ENCODE data around the gene COL15A1.

The COL15A1 gene

DNA sequence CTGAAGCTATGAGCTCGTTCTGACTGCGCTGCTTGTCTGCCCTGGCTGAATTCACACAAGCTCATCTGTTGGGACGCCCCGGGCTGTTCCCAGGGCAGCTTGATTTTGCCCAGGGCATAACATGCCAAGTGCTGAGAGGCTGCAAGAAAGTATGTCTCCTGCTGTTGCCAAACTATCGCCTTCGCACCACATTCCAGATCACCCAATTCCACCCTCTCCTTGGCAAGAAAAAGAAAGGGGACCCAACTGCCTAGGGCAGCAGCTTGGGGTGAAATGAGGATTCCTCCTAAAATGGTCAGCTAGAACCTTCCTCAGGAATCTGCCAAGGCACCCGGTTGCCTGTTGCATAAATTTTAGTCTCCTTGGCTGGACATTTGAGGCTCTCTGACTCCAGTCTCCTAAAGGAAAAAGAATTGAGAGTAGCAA, 21.2 kb downstream of the COL15A1 start:
- no peak overlapping the region for H3K4me3 ChIP-seq (ENCODE audit: low read depth, low read length)

DNA sequence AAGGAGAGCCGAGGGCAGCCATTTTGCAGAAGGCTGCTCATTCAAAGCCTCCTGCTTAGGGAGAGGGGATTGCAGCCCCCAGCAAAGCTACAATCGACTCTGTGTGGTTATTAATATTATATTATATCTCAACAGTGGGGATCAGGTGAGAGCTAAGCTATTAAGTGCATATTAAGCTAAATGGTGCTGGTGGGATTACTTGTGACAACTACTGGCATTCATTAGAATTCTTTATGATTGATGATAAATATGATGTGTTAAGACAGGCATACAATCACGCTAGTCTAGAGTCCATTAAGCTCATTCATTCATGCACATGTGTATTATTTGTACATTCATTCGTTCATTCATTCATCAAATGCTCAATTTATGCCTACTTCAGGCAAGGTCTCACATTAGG, 23.0 kb downstream of the COL15A1 start:
- no peak for DNase-seq (ENCODE audit: low read depth, low spot score)
- in situ Hi-C loops (cut with HindIII; ENCODE audit: low sequenced_read_pairs), result no loop called here
- TF ChIP-seq, protein P1, sequence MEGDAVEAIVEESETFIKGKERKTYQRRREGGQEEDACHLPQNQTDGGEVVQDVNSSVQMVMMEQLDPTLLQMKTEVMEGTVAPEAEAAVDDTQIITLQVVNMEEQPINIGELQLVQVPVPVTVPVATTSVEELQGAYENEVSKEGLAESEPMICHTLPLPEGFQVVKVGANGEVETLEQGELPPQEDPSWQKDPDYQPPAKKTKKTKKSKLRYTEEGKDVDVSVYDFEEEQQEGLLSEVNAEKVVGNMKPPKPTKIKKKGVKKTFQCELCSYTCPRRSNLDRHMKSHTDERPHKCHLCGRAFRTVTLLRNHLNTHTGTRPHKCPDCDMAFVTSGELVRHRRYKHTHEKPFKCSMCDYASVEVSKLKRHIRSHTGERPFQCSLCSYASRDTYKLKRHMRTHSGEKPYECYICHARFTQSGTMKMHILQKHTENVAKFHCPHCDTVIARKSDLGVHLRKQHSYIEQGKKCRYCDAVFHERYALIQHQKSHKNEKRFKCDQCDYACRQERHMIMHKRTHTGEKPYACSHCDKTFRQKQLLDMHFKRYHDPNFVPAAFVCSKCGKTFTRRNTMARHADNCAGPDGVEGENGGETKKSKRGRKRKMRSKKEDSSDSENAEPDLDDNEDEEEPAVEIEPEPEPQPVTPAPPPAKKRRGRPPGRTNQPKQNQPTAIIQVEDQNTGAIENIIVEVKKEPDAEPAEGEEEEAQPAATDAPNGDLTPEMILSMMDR (IDR thresholded peaks at IDR 0.05; ENCODE audit: low read depth, low read length), result no peak
- no peak overlapping the region for H3K4me3 ChIP-seq (ENCODE audit: low read depth, low read length)

More for the DNA sequence above, 21.2 kb downstream of the COL15A1 start:
- in situ Hi-C loops (cut with HindIII; ENCODE audit: low sequenced_read_pairs), result no loop called here
- TF ChIP-seq, protein P1 (IDR thresholded peaks at IDR 0.05; ENCODE audit: low read depth, low read length), result no peak
- DNase-seq (ENCODE audit: low read depth, low spot score), result no peak

DNA sequence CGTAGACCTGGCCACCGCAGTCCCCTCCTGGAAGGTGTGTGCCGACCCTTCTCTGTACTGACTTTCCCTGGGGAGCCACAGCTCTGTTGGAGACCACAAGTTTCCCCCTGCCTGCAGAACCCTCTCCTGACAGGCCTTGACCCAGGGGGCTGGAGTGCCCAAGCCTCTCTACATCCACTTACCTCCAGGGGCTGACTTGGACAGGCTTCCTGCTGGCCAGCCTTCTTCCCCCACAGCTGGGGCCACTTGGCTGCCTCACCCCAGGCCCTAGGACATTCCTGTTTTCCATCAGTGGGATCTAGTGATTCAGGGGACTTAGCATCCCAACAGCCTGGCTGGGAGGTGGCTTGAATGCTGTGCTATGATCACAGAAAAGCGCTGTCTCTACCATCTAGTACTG, 23.6 kb downstream of the COL15A1 start:
- TF ChIP-seq, protein P1 (IDR thresholded peaks at IDR 0.05; ENCODE audit: low read depth, low read length), result no peak
- in situ Hi-C loops (cut with HindIII; ENCODE audit: low sequenced_read_pairs), result no loop called here
- DNase-seq (ENCODE audit: low read depth, low spot score), result no peak
- no peak overlapping the region for H3K4me3 ChIP-seq (ENCODE audit: low read depth, low read length)

GRCh38 chr9:98967680-98968079, 24.0 kb downstream of the COL15A1 start:
- no peak overlapping the region for H3K4me3 ChIP-seq (ENCODE audit: low read depth, low read length)
- in situ Hi-C loops (cut with HindIII; ENCODE audit: low sequenced_read_pairs), result no loop called here
- TF ChIP-seq, protein P1 (IDR thresholded peaks at IDR 0.05; ENCODE audit: low read depth, low read length), result no peak
- DNase-seq (ENCODE audit: low read depth, low spot score), result no peak

- in situ Hi-C loops (cut with HindIII; ENCODE audit: low sequenced_read_pairs), result no loop called here
Observed at GRCh38 chr9:98968601-98969337, 25.1 kb downstream of the COL15A1 start.

GRCh38 chr9:98970532-98971041, 26.9 kb downstream of the COL15A1 start:
- TF ChIP-seq, protein P1 (IDR thresholded peaks at IDR 0.05; ENCODE audit: low read depth, low read length), result no peak
- H3K4me3 ChIP-seq (ENCODE audit: low read depth, low read length), result no peak overlapping the region
- in situ Hi-C loops (cut with HindIII; ENCODE audit: low sequenced_read_pairs), result no loop called here
- no peak for DNase-seq (ENCODE audit: low read depth, low spot score)

More at GRCh38 chr9:98968601-98969337, 25.1 kb downstream of the COL15A1 start:
- no peak overlapping the region for H3K4me3 ChIP-seq (ENCODE audit: low read depth, low read length)
- DNase-seq (ENCODE audit: low read depth, low spot score), result no peak
- TF ChIP-seq, protein P1 (IDR thresholded peaks at IDR 0.05; ENCODE audit: low read depth, low read length), result no peak
